K562 (cell line): Measurements from ENCODE around the gene ICAM1. TPM values are rescaled to one million over a fixed set of nuclear protein-coding genes. Genes with fewer than 3 reads are reported as not detected.

Source experiments
- COPS2 ChIP-seq: fragments of 450-650 bp; conservative IDR thresholded peaks from 2 replicates; pipeline ENCODE4 v1.6.1; 2016; ENCODE audit warnings: mild to moderate bottlenecking, moderate library complexity
- DIDO1 ChIP-seq: fragments of 450-650 bp; IDR thresholded peaks from 2 replicates; pipeline ENCODE4 v1.6.1; 2016; ENCODE audit warnings: low read depth, missing biosample characterization, missing genetic modification characterization
- ELF2 ChIP-seq: fragments of 250-450 bp; sonication (Bioruptor Pico); IDR thresholded peaks from 2 replicates; pipeline ENCODE4 v1.5.0; 2021; ENCODE audit warnings: mild to moderate bottlenecking
- KDM1A ChIP-seq, 2 experiments: fragments of 450-650 bp; IDR thresholded peaks; 2 replicates each; pipeline ENCODE4 v1.6.1; 2016; ENCODE audit warnings: mild to moderate bottlenecking in 2 of 2
- KDM4B ChIP-seq, 2 experiments: fragments of 450-650 bp in 1 of 2; sonication (generic) in 1 of 2; IDR thresholded peaks; 2 replicates each; pipeline ENCODE4 v1.6.1; 2016 to 2017; ENCODE audit warnings: borderline replicate concordance in 2 of 2, antibody characterized with exemption in 1 of 2, low read depth in 1 of 2, mild to moderate bottlenecking in 1 of 2
- MYC ChIP-seq, 2 experiments: fragments of 250-450 bp in 1 of 2; sonication (Bioruptor Pico) in 1 of 2; IDR thresholded peaks; 2 replicates each; pipeline versions ENCODE4 v1.5.1 to v1.6.1; 2012 to 2021; ENCODE audit warnings: low read depth in 2 of 2, borderline replicate concordance in 1 of 2, improper control_type of control experiment in 1 of 2, low read length in 1 of 2, mild to moderate bottlenecking in 1 of 2, moderate library complexity in 1 of 2
- NFXL1 ChIP-seq: fragments of 450-650 bp; formaldehyde crosslinking; IDR thresholded peaks from 2 replicates; pipeline ENCODE4 v1.4.0; 2021; ENCODE audit warnings: mild to moderate bottlenecking
- TEAD4 ChIP-seq, 2 experiments: sonication (generic) in 1 of 2; formaldehyde crosslinking in 1 of 2; IDR thresholded peaks; 2 replicates each; pipeline versions ENCODE4 v1.6.1 to v1.8.0; 2012 to 2022; ENCODE audit warnings: borderline replicate concordance in 1 of 2, inconsistent platforms in 1 of 2, low read length in 1 of 2, mild to moderate bottlenecking in 1 of 2, missing genetic modification reagents in 1 of 2
- USF1 ChIP-seq: sonication (generic); formaldehyde crosslinking; IDR thresholded peaks from 2 replicates; pipeline ENCODE4 v1.9.0; 2022; ENCODE audit warnings: mild to moderate bottlenecking, missing genetic modification reagents
- ZBED1 ChIP-seq: IDR thresholded peaks from 2 replicates; pipeline ENCODE4 v1.6.1; 2014
- polyA plus RNA-seq, 8 experiments: library from polyadenylated mRNA; depleted of rRNA in 4 of 8; stranded (reverse) in 5 of 8; unstranded in 3 of 8; fragments of >200 nt; fragmentation: Nextera tagmentation in 2 of 8; fragmentation: Illumina TruSeq in 1 of 8; extraction: Ambion mirVana in 2 of 8; extraction: Trizol in 1 of 8; gene quantifications; 2 replicates each; pipeline versions ENCODE4 v1.2.1 to v1.2.3, GENCODE V29; 2011 to 2014; ENCODE audit warnings: inconsistent platforms in 1 of 8, missing spikeins in 1 of 8
- total RNA-seq, 7 experiments: library from RNA; depleted of rRNA in 6 of 7; stranded (reverse); fragments of >200 nt in 6 of 7; fragmentation: Illumina TruSeq in 2 of 7; extraction: Trizol in 2 of 7; gene quantifications; 2 replicates each; pipeline versions ENCODE4 v1.2.1 to v1.2.3, GENCODE V29; 2011 to 2021; ENCODE audit warnings: low replicate concordance in 1 of 7
- TF ChIP-seq, protein P1 (sequence below), 2 experiments: fragments of 450-650 bp; formaldehyde crosslinking in 1 of 2; IDR thresholded peaks; 2 replicates each; pipeline versions ENCODE4 v1.4.0 to v1.6.1; 2014 to 2020; ENCODE audit warnings: mild to moderate bottlenecking in 2 of 2, borderline replicate concordance in 1 of 2, low read depth in 1 of 2
- TF ChIP-seq, protein P2 (sequence below), 2 experiments: fragments of 450-650 bp; IDR thresholded peaks; 2 replicates each; pipeline ENCODE4 v1.6.1; 2016
- TF ChIP-seq, protein P3 (sequence below): fragments of 250-450 bp; sonication (Bioruptor Pico); IDR thresholded peaks from 2 replicates; pipeline ENCODE4 v1.4.0; 2020; ENCODE audit warnings: mild to moderate bottlenecking

Gene ICAM1
- total and polyA plus RNA-seq, 9 of the 15 experiments (the other 6 are each of a cell fraction or from before 2014, with no cell fraction given), result 2.3 to 24.4 (median 13.4) TPM

GRCh38 chr19:10315335-10316214 lies 44.7 kb downstream of the ICAM1 start, which contains the start of gene FDX2 (continued):
- TF ChIP-seq, protein P1, sequence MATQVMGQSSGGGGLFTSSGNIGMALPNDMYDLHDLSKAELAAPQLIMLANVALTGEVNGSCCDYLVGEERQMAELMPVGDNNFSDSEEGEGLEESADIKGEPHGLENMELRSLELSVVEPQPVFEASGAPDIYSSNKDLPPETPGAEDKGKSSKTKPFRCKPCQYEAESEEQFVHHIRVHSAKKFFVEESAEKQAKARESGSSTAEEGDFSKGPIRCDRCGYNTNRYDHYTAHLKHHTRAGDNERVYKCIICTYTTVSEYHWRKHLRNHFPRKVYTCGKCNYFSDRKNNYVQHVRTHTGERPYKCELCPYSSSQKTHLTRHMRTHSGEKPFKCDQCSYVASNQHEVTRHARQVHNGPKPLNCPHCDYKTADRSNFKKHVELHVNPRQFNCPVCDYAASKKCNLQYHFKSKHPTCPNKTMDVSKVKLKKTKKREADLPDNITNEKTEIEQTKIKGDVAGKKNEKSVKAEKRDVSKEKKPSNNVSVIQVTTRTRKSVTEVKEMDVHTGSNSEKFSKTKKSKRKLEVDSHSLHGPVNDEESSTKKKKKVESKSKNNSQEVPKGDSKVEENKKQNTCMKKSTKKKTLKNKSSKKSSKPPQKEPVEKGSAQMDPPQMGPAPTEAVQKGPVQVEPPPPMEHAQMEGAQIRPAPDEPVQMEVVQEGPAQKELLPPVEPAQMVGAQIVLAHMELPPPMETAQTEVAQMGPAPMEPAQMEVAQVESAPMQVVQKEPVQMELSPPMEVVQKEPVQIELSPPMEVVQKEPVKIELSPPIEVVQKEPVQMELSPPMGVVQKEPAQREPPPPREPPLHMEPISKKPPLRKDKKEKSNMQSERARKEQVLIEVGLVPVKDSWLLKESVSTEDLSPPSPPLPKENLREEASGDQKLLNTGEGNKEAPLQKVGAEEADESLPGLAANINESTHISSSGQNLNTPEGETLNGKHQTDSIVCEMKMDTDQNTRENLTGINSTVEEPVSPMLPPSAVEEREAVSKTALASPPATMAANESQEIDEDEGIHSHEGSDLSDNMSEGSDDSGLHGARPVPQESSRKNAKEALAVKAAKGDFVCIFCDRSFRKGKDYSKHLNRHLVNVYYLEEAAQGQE (IDR thresholded peaks at IDR 0.05; ENCODE audit: borderline replicate concordance), result peak; percentile 87
- TF ChIP-seq, protein P1 (CRISPR knock-in tag; IDR thresholded peaks at IDR 0.05; ENCODE audit: low read depth), result no peak
- TF ChIP-seq, protein P2, sequence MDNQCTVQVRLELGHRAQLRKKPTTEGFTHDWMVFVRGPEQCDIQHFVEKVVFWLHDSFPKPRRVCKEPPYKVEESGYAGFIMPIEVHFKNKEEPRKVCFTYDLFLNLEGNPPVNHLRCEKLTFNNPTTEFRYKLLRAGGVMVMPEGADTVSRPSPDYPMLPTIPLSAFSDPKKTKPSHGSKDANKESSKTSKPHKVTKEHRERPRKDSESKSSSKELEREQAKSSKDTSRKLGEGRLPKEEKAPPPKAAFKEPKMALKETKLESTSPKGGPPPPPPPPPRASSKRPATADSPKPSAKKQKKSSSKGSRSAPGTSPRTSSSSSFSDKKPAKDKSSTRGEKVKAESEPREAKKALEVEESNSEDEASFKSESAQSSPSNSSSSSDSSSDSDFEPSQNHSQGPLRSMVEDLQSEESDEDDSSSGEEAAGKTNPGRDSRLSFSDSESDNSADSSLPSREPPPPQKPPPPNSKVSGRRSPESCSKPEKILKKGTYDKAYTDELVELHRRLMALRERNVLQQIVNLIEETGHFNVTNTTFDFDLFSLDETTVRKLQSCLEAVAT (IDR thresholded peaks at IDR 0.05), result 0 out of 4 replicates have a peak, but pooled peaks of 1 of the 2 experiments have one; percentile 14
- TF ChIP-seq, protein P3, sequence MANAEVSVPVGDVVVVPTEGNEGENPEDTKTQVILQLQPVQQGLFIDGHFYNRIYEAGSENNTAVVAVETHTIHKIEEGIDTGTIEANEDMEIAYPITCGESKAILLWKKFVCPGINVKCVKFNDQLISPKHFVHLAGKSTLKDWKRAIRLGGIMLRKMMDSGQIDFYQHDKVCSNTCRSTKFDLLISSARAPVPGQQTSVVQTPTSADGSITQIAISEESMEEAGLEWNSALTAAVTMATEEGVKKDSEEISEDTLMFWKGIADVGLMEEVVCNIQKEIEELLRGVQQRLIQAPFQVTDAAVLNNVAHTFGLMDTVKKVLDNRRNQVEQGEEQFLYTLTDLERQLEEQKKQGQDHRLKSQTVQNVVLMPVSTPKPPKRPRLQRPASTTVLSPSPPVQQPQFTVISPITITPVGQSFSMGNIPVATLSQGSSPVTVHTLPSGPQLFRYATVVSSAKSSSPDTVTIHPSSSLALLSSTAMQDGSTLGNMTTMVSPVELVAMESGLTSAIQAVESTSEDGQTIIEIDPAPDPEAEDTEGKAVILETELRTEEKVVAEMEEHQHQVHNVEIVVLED (CRISPR knock-in tag), result no peak
- TF ChIP-seq MYC (IDR thresholded peaks at IDR 0.05; ENCODE audit: low read depth, low read length), result peak; percentile 57; the same call in 1 of the 2 replicates
- peak; percentile 77; the same call in 1 of the 2 replicates for TF ChIP-seq MYC (CRISPR knock-in tag; IDR thresholded peaks at IDR 0.05; ENCODE audit: borderline replicate concordance, low read depth)
- 0 out of 2 replicates have a peak, but pooled peaks have one; percentile 34 for TF ChIP-seq ZBED1
- TF ChIP-seq KDM4B (IDR thresholded peaks at IDR 0.05; ENCODE audit: borderline replicate concordance in 2 of 2, low read depth in 1 of 2), result 0 out of 4 replicates have a peak, but pooled peaks of 1 of the 2 experiments have one; percentile 63
- no peak for TF ChIP-seq KDM1A (IDR thresholded peaks at IDR 0.05)
- peak; percentile 83 for TF ChIP-seq DIDO1 (tag)
- no peak for TF ChIP-seq NFXL1
- TF ChIP-seq COPS2, result no peak
- peak; percentile 52; the same call in 1 of the 2 replicates for TF ChIP-seq ELF2
- peak; percentile 99 for TF ChIP-seq USF1 (CRISPR knock-in tag)
- no peak for TF ChIP-seq TEAD4 (IDR thresholded peaks at IDR 0.05; ENCODE audit: low read length)
- TF ChIP-seq TEAD4 (CRISPR knock-in tag; IDR thresholded peaks at IDR 0.05; ENCODE audit: borderline replicate concordance), result no peak
